ENCODE results near the gene BTBD7.

DNA sequence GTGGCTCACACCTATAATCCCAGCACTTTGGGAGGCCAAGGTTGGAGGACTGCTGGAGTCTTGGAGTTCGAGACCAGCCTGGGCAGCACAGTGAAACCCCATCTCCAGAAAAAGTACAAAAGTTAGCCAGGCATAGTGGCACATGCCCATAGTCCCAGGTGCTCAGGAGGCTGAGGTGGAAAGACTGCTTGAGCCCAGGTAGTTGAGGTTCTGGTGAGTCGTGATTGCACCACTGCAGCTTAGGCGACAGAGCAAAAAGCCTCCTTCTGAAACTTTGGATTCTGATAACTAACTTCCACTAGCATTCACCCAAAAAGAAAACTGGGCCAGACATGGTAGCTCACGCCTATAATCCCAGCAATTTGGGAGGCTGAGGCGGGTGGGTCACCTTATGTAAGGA is 6.6 kb downstream of the BTBD7 start:
- TF ChIP-seq POLR2A (IDR thresholded peaks at IDR 0.05) (no peak), CTCF (IDR thresholded peaks at IDR 0.05) (no peak), POLR2AphosphoS5 (IDR thresholded peaks at IDR 0.05) (no peak), EP300 (IDR thresholded peaks at IDR 0.05) (no peak)

Measured in stomach (tissue), 4 donors.